HCT116 (cell line): ENCODE results near the gene CEP112. TPM values are rescaled to one million over a fixed set of nuclear protein-coding genes. Genes with fewer than 3 reads are reported as not detected.

Experiments used
- ATAC-seq: fragments of 200-7000 bp; cut with Tn5 transposase; 2 replicates; pipeline ENCODE4 v1.9.1; 2020; ENCODE audit warnings: mild to moderate bottlenecking, moderate library complexity
- BruUV-seq: library from RNA; stranded (reverse); fragments of 400-500 nt; replicated peaks from 2 replicates; lab custom pipeline; 2021; lab: Mats Ljungman, UMichigan
- CTCF ChIA-PET: fragments of 300-600 bp; sonication (Branson Sonifier 250); formaldehyde crosslinking; loops from one replicate; lab custom pipeline; 2021; ENCODE audit warnings: antibody characterized with exemption; lab: Charles Lee
- POLR2A ChIA-PET: fragments of 300-600, 350-600 bp; sonication (Branson Sonifier 250); formaldehyde crosslinking; loops from one replicate; lab custom pipeline; 2021; ENCODE audit warnings: antibody characterized with exemption; lab: Charles Lee
- RAD21 ChIA-PET, 2 experiments: fragments of 300-600 bp; sonication (Branson Sonifier 250); formaldehyde crosslinking; loops; one replicate each; lab custom pipeline; 2023; ENCODE audit warnings: low total read pairs in 2 of 2; ENCODE audit not compliant: uncharacterized antibody in 2 of 2, unreplicated experiment in 2 of 2, low non-redundant PET in 1 of 2; lab: Charles Lee
- DNase-seq: peaks from one replicate; pipeline ENCODE4 v3.0.0-alpha.2; 2010; ENCODE audit warnings: low read depth, low spot score
- H2AFZ ChIP-seq: fragments of 200-600 bp; shearing (Covaris generic), sonication (generic); 2 replicates; pipeline ENCODE4 v1.6.1; 2017; ENCODE audit warnings: low read depth, mixed run types, mixed read lengths, antibody characterized with exemption, low read length; ENCODE audit not compliant: poor library complexity, severe bottlenecking
- H3K27ac ChIP-seq: 2 replicates; pipeline ENCODE4 v1.5.1; 2012; ENCODE audit warnings: low read depth, low read length
- H3K27me3 ChIP-seq: fragments of 200-600 bp; sonication (generic); 2 replicates; pipeline ENCODE4 v1.6.1; 2016; ENCODE audit warnings: mixed run types, low read length, mixed read lengths; ENCODE audit not compliant: insufficient read depth
- H3K36me3 ChIP-seq, 2 experiments: fragments of 200-500 bp in 1 of 2; fragments of 200-600 bp in 1 of 2; sonication (Bioruptor generic) in 1 of 2; sonication (generic) in 1 of 2; 2 replicates each; pipeline versions ENCODE4 v1.5.1 to v1.6.1; 2014 to 2016; ENCODE audit warnings: low read length in 2 of 2, inconsistent platforms in 1 of 2, mixed read lengths in 1 of 2, mixed run types in 1 of 2; ENCODE audit not compliant: insufficient read depth in 2 of 2, control insufficient read depth in 1 of 2
- H3K4me1 ChIP-seq, 2 experiments: fragments of 200-600 bp in 1 of 2; sonication (generic) in 1 of 2; 2 replicates each; pipeline versions ENCODE4 v1.5.1 to v1.6.1; 2012 to 2017; ENCODE audit warnings: low read length in 2 of 2, inconsistent platforms in 1 of 2, mild to moderate bottlenecking in 1 of 2, mixed read lengths in 1 of 2, mixed run types in 1 of 2, moderate library complexity in 1 of 2; ENCODE audit not compliant: insufficient read depth in 2 of 2, control insufficient read depth in 1 of 2
- H3K4me2 ChIP-seq: fragments of 200-600 bp; sonication (generic); 2 replicates; pipeline ENCODE4 v1.6.1; 2017; ENCODE audit warnings: mixed run types, low read length, mixed read lengths
- H3K4me3 ChIP-seq, 2 experiments: fragments of 200-600 bp in 1 of 2; sonication (generic) in 1 of 2; replicated peaks in 1 of 2; 2 replicates each; pipeline ENCODE4 v1.5.1; 2011 to 2016; ENCODE audit warnings: low read length in 2 of 2, control low read depth in 1 of 2, low read depth in 1 of 2, mild to moderate bottlenecking in 1 of 2, mixed read lengths in 1 of 2, mixed run types in 1 of 2
- H3K79me2 ChIP-seq: fragments of 200-600 bp; sonication (generic); 2 replicates; pipeline ENCODE4 v1.6.1; 2017; ENCODE audit warnings: mild to moderate bottlenecking, mixed run types, low read length, moderate library complexity, mixed read lengths; ENCODE audit not compliant: insufficient read depth
- H3K9ac ChIP-seq: fragments of 200-600 bp; sonication (generic); 2 replicates; pipeline ENCODE4 v1.6.1; 2016; ENCODE audit warnings: low read length, mixed read lengths
- H3K9me2 ChIP-seq: fragments of 200-600 bp; sonication (generic), shearing (Covaris generic); 2 replicates; pipeline ENCODE4 v1.6.1; 2017; ENCODE audit warnings: mixed run types, mild to moderate bottlenecking, moderate library complexity; ENCODE audit not compliant: insufficient read depth
- H3K9me3 ChIP-seq, 2 experiments: fragments of 200-500 bp in 1 of 2; fragments of 200-600 bp in 1 of 2; sonication (Bioruptor generic) in 1 of 2; sonication (generic) in 1 of 2; 2 replicates each; pipeline ENCODE4 v1.6.1; 2014 to 2017; ENCODE audit warnings: low read length in 2 of 2, mixed read lengths in 2 of 2, inconsistent platforms in 1 of 2, low read depth in 1 of 2, mild to moderate bottlenecking in 1 of 2, mixed run types in 1 of 2, moderate library complexity in 1 of 2; ENCODE audit not compliant: control insufficient read depth in 1 of 2, insufficient read depth in 1 of 2
- H4K20me1 ChIP-seq: fragments of 200-600 bp; sonication (generic), shearing (Covaris generic); 2 replicates; pipeline ENCODE4 v1.6.1; 2017; ENCODE audit warnings: mixed run types, mild to moderate bottlenecking, moderate library complexity; ENCODE audit not compliant: insufficient read depth
- ATF3 ChIP-seq: IDR thresholded peaks from 2 replicates; pipeline ENCODE4 v1.6.1; 2012
- CBX3 ChIP-seq: IDR thresholded peaks from 2 replicates; pipeline ENCODE4 v1.6.1; 2012; ENCODE audit warnings: low read depth
- EGR1 ChIP-seq: IDR thresholded peaks from 2 replicates; pipeline ENCODE4 v1.6.1; 2012; ENCODE audit warnings: low read depth
- ELF1 ChIP-seq: IDR thresholded peaks from 2 replicates; pipeline ENCODE4 v1.6.1; 2012; ENCODE audit warnings: low read depth, borderline replicate concordance
- EZH2 ChIP-seq: fragments of 200-600 bp; sonication (generic); IDR thresholded peaks from 2 replicates; pipeline ENCODE4 v1.6.1; 2017; ENCODE audit warnings: antibody characterized with exemption, mixed run types
- EZH2phosphoT487 ChIP-seq: fragments of 200-600 bp; IDR thresholded peaks from 2 replicates; pipeline ENCODE4 v1.6.1; 2018; ENCODE audit warnings: antibody characterized with exemption, borderline replicate concordance
- FOSL1 ChIP-seq: IDR thresholded peaks from 2 replicates; pipeline ENCODE4 v1.6.1; 2012; ENCODE audit warnings: low read depth
- POLR2A ChIP-seq: IDR thresholded peaks from 2 replicates; pipeline ENCODE4 v1.7.0; 2011; ENCODE audit warnings: borderline replicate concordance; ENCODE audit not compliant: insufficient read depth, insufficient read length; ENCODE audit errors: extremely low read depth
- RAD21 ChIP-seq: IDR thresholded peaks from 2 replicates; pipeline ENCODE4 v1.6.1; 2012; ENCODE audit warnings: low read depth, mild to moderate bottlenecking
- REST ChIP-seq: IDR thresholded peaks from 2 replicates; pipeline ENCODE4 v1.6.1; 2012; ENCODE audit warnings: low read depth
- SP1 ChIP-seq: IDR thresholded peaks from 2 replicates; pipeline ENCODE4 v1.6.1; 2012; ENCODE audit warnings: low read depth
- TCF7L2 ChIP-seq: IDR thresholded peaks from 2 replicates; pipeline ENCODE4 v1.7.0; 2011; ENCODE audit warnings: borderline replicate concordance, inconsistent platforms; ENCODE audit not compliant: insufficient read depth, insufficient read length; ENCODE audit errors: extremely low read depth
- YY1 ChIP-seq: IDR thresholded peaks from 2 replicates; pipeline ENCODE4 v1.6.1; 2011; ENCODE audit warnings: low read length, low read depth, moderate library complexity, mild to moderate bottlenecking; ENCODE audit not compliant: insufficient replicate concordance; ENCODE audit errors: extremely low read depth
- ZBTB33 ChIP-seq: IDR thresholded peaks from 2 replicates; pipeline ENCODE4 v1.6.1; 2011; ENCODE audit warnings: mild to moderate bottlenecking, low read length, moderate library complexity; ENCODE audit not compliant: insufficient replicate concordance; ENCODE audit errors: extremely low read depth
- ZFX ChIP-seq: fragments of 450-650 bp; IDR thresholded peaks from 2 replicates; pipeline ENCODE4 v1.6.1; 2017
- ZNF274 ChIP-seq: fragments of 200-500 bp; sonication (Bioruptor generic); IDR thresholded peaks from 2 replicates; pipeline ENCODE4 v1.6.1; 2014; ENCODE audit warnings: mild to moderate bottlenecking, low read depth, low read length, inconsistent platforms
- intact Hi-C: fragments of 100-400 bp; cut with micrococcal nuclease; formaldehyde crosslinking; loops from 2 replicates; pipeline ENCODE4 v1.10.0; 2022
- total RNA-seq: library from RNA; stranded (reverse); gene quantifications from one replicate; pipeline ENCODE4 v1.2.1, GENCODE V29; 2021; ENCODE audit not compliant: unreplicated experiment

CEP112 gene
- total RNA-seq, 1 experiment from 2014 or later, result 10.9 TPM

- H3K79me2 ChIP-seq, result no peaks in the 10 kb centered on the region
- H3K27me3 ChIP-seq, result no peaks in the 10 kb centered on the region
- H3K9ac ChIP-seq, result no peak overlapping the region
- intact Hi-C loops, result no loop called here
- TF ChIP-seq CBX3 (no peak), YY1 (no peak), EZH2 (no peak)
- H3K4me1 ChIP-seq, result no peaks in the 10 kb centered on the region
- H3K9me2 ChIP-seq, result no peaks in the 10 kb centered on the region
- H2AFZ ChIP-seq, result no peak overlapping the region
- ATAC-seq (no peak), DNase-seq (no peak)
- H3K36me3 ChIP-seq, result no peaks in the 10 kb centered on the region
- peaks cover 10 to 17% of the 10 kb centered on the region in 2 experiments; a peak in 2 of 4 replicates for H3K9me3 ChIP-seq
- H4K20me1 ChIP-seq, result no peaks in the 10 kb centered on the region
- no peak overlapping the region for H3K4me2 ChIP-seq
- ChIA-PET POLR2A (no interaction called here), CTCF (no interaction called here), RAD21 (no interaction called here)
- BruUV-seq, result no TSS peak
- H3K27ac ChIP-seq, result no peak overlapping the region
- H3K4me3 ChIP-seq, result no peak overlapping the region
These were observed 358.7 kb downstream of the CEP112 start for GRCh38 chr17:65833214-65833613.

GRCh38 chr17:65830356-65830755 lies 361.6 kb downstream of the CEP112 start:
- ChIA-PET RAD21 (no interaction called here), POLR2A (no interaction called here), CTCF (no interaction called here)
- Histone ChIP-seq H4K20me1 (no peaks in the 10 kb centered on the region), H3K4me2 (no peak overlapping the region), H3K4me3 (no peak overlapping the region), H3K27ac (no peak overlapping the region), H3K9ac (no peak overlapping the region), H3K9me2 (no peaks in the 10 kb centered on the region), H3K4me1 (no peaks in the 10 kb centered on the region), H2AFZ (no peak overlapping the region), H3K27me3 (no peaks in the 10 kb centered on the region), H3K36me3 (no peaks in the 10 kb centered on the region), H3K79me2 (no peaks in the 10 kb centered on the region), H3K9me3 (peaks cover 10 to 13% of the 10 kb centered on the region in 2 experiments; a peak in 2 of 4 replicates)
- TF ChIP-seq ELF1 (no peak), ZFX (no peak), RAD21 (no peak), SP1 (no peak), ATF3 (no peak), EZH2phosphoT487 (no peak), EGR1 (no peak), TCF7L2 (no peak), FOSL1 (no peak), POLR2A (no peak), EZH2 (no peak), ZBTB33 (no peak), ZNF274 (no peak), REST (no peak)
- intact Hi-C loops, result no loop called here
- DNase-seq (no peak), ATAC-seq (no peak)
- no TSS peak for BruUV-seq
